Fibroblast of lung (primary cell): ENCODE results near the gene TAGAP.

ENCODE experiments used
- EZH2 ChIP-seq: IDR thresholded peaks from 2 replicates; pipeline ENCODE4 v1.5.1; 2012; ENCODE audit warnings: low read length, control low read depth, mild to moderate bottlenecking; ENCODE audit errors: missing control alignments
- TF ChIP-seq, protein P1 (sequence below), 2 donors: IDR thresholded peaks in 1 of 2; conservative IDR thresholded peaks in 1 of 2; 1 replicate in 1 of 2; 2 replicates in 1 of 2; pipeline ENCODE4 v1.5.1; 2011 to 2012; ENCODE audit warnings: low read length in 2 of 2, control low read depth in 1 of 2, inconsistent platforms in 1 of 2, low read depth in 1 of 2, mild to moderate bottlenecking in 1 of 2

DNA sequence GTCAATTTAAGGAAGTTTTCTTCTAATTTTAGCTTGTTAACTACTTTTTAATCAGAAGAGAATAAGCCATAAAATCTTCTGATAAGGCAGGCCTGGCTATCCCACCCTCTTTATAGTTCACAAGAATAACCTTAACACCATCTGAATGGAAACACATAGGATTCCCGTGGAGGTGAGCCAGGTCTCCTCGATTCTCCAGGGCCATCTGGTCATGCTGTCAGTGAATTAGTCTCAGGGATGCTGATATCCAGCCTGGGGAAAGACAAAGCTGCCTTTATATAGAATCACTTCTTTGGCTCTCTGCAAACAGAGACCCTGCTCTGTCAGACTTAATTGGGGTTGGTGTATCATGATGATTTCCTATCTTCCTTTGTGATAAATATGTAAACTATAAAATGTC lies 30.1 kb upstream of the TAGAP start:
- TF ChIP-seq, protein P1, sequence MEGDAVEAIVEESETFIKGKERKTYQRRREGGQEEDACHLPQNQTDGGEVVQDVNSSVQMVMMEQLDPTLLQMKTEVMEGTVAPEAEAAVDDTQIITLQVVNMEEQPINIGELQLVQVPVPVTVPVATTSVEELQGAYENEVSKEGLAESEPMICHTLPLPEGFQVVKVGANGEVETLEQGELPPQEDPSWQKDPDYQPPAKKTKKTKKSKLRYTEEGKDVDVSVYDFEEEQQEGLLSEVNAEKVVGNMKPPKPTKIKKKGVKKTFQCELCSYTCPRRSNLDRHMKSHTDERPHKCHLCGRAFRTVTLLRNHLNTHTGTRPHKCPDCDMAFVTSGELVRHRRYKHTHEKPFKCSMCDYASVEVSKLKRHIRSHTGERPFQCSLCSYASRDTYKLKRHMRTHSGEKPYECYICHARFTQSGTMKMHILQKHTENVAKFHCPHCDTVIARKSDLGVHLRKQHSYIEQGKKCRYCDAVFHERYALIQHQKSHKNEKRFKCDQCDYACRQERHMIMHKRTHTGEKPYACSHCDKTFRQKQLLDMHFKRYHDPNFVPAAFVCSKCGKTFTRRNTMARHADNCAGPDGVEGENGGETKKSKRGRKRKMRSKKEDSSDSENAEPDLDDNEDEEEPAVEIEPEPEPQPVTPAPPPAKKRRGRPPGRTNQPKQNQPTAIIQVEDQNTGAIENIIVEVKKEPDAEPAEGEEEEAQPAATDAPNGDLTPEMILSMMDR (conservative IDR thresholded peaks at IDR 0.05 in 1 of 2, IDR thresholded peaks at IDR 0.05 in 1 of 2; ENCODE audit: low read depth in 1 of 2, low read length in 2 of 2): no peak
- TF ChIP-seq EZH2: no peak
